ENCODE measurements around the gene NRXN2.

NRXN2 gene

GRCh38 chr11:64566042-64566914 lies 156.7 kb downstream of the NRXN2 start (continued):
- TF ChIP-seq PRDM2 (tag by site-specific recombination; IDR thresholded peaks at IDR 0.05; ENCODE audit: borderline replicate concordance), result no peak

GRCh38 chr11:64564947-64565889 lies 157.8 kb downstream of the NRXN2 start:
- no peak for TF ChIP-seq ZNF121 (tag by site-specific recombination; IDR thresholded peaks at IDR 0.05)
- peak; percentile 42 for TF ChIP-seq GLIS2 (tag by site-specific recombination; IDR thresholded peaks at IDR 0.05)
- peak; percentile 30; the same call in 1 of the 2 replicates for TF ChIP-seq ZBTB17 (tag by site-specific recombination; IDR thresholded peaks at IDR 0.05)
- peak; percentile 33; the same call in 1 of the 2 replicates for TF ChIP-seq CTCF (tag by site-specific recombination; IDR thresholded peaks at IDR 0.05)
- TF ChIP-seq GLIS1 (tag by site-specific recombination; IDR thresholded peaks at IDR 0.05), result 0 out of 2 replicates have a peak, but pooled peaks have one; percentile 26
- H3K36me3 ChIP-seq (ENCODE audit: control insufficient read depth in 2 of 2, insufficient read depth in 1 of 2, low read length in 2 of 2), result no peaks in the 10 kb centered on the region
- no peak overlapping the region for H3K4me3 ChIP-seq (ENCODE audit: low read depth, low read length)
- POLR2A ChIA-PET, result interaction anchor here (1.1 kb wide), 1 partner anchor 15 kb away, joined by 6 read pairs; no protein-coding TSS in a partner anchor
- CTCF ChIA-PET, result interaction anchor here (0.5 to 1.8 kb wide), 11 partner anchors 11 to 217 kb away, joined by 3 to 7 read pairs (median 4); no protein-coding TSS in a partner anchor
- H3K9me3 ChIP-seq (ENCODE audit: control insufficient read depth, insufficient read depth, low read depth, low read length), result no peaks in the 10 kb centered on the region
- no peak overlapping the region for H3K27ac ChIP-seq (ENCODE audit: extremely low read depth, low read depth, low read length)
- no peaks in the 10 kb centered on the region for H3K4me1 ChIP-seq (ENCODE audit: control insufficient read depth, insufficient read depth, low read length)

- H3K4me3 ChIP-seq (ENCODE audit: low read depth, low read length), result no peak overlapping the region
- ChIA-PET CTCF (interaction anchor here (0.6 to 1.8 kb wide), 5 partner anchors 11 to 124 kb away, joined by 3 to 7 read pairs (median 3); no protein-coding TSS in a partner anchor), POLR2A (no interaction called here)
- no peaks in the 10 kb centered on the region for H3K36me3 ChIP-seq (ENCODE audit: control insufficient read depth in 2 of 2, insufficient read depth in 1 of 2, low read length in 2 of 2)
- H3K4me1 ChIP-seq (ENCODE audit: control insufficient read depth, insufficient read depth, low read length), result no peaks in the 10 kb centered on the region
- H3K27ac ChIP-seq (ENCODE audit: extremely low read depth, low read depth, low read length), result no peak overlapping the region
- H3K9me3 ChIP-seq (ENCODE audit: control insufficient read depth, insufficient read depth, low read depth, low read length), result no peaks in the 10 kb centered on the region
- TF ChIP-seq ZFP37 (tag by site-specific recombination; IDR thresholded peaks at IDR 0.05) (no peak), ZBTB26 (tag by site-specific recombination; optimal IDR thresholded peaks at IDR 0.05) (no peak), ZNF792 (tag by site-specific recombination; IDR thresholded peaks at IDR 0.05) (no peak), ZNF148 (tag by site-specific recombination; IDR thresholded peaks at IDR 0.05; ENCODE audit: borderline replicate concordance) (0 out of 2 replicates have a peak, but pooled peaks have one; percentile 20), ZFHX2 (tag by site-specific recombination; conservative IDR thresholded peaks at IDR 0.05) (peak; percentile 53; the same call in 1 of the 2 replicates), EGR2 (tag by site-specific recombination; IDR thresholded peaks at IDR 0.05; ENCODE audit: low read depth) (peak; percentile 74), ZNF596 (tag by site-specific recombination; IDR thresholded peaks at IDR 0.05) (no peak), ZNF280C (tag by site-specific recombination; IDR thresholded peaks at IDR 0.05) (peak; percentile 65; the same call in 1 of the 2 replicates), ZNF707 (tag by site-specific recombination; IDR thresholded peaks at IDR 0.05) (no peak)
These were observed 158.6 kb downstream of the NRXN2 start for GRCh38 chr11:64564419-64564818.
